Stomach (tissue), 9 donors: ENCODE results near the gene UBXN4. TPM values are rescaled to one million over a fixed set of nuclear protein-coding genes. Genes with fewer than 3 reads are reported as not detected.

Source experiments
- DNase-seq, 2 donors: peaks; one replicate each; pipeline versions ENCODE4 v3.0.0 to v3.0.0-alpha.2; 2013 to 2019
- H3K27ac ChIP-seq, 5 donors: fragments of 200-600 bp in 4 of 5; sonication (generic) in 4 of 5; one replicate each; pipeline ENCODE4 v1.5.1; 2013 to 2019; ENCODE audit warnings: mild to moderate bottlenecking in 1 of 5, moderate library complexity in 1 of 5
- H3K27me3 ChIP-seq, 3 donors: fragments of 200-600 bp; sonication (generic); one replicate each; pipeline ENCODE4 v1.5.1; 2017 to 2019; ENCODE audit warnings: mixed run types in 1 of 3
- H3K36me3 ChIP-seq, 4 donors: fragments of 200-600 bp; sonication (generic); 1 replicate in 3 of 4; 2 replicates in 1 of 4; pipeline ENCODE4 v1.5.1; 2016 to 2019
- H3K4me1 ChIP-seq, 4 donors: fragments of 200-600 bp; sonication (generic); one replicate each; pipeline ENCODE4 v1.5.1; 2016 to 2019
- H3K4me3 ChIP-seq, 4 donors: fragments of 200-600 bp; sonication (generic) in 3 of 4; one replicate each; pipeline ENCODE4 v1.5.1; 2016 to 2019; ENCODE audit warnings: mild to moderate bottlenecking in 1 of 4
- H3K9me3 ChIP-seq, 4 donors: fragments of 200-600 bp; sonication (generic); one replicate each; pipeline ENCODE4 v1.5.1; 2016 to 2019
- EP300 ChIP-seq: sonication (generic); formaldehyde crosslinking; IDR thresholded peaks from one replicate; pipeline ENCODE4 v1.6.1; 2017; ENCODE audit warnings: antibody characterized with exemption
- POLR2A ChIP-seq, 4 donors: fragments of 450-650 bp; IDR thresholded peaks; one replicate each; pipeline ENCODE4 v1.6.1; 2016; ENCODE audit warnings: antibody characterized with exemption in 4 of 4, control low read depth in 2 of 4, mild to moderate bottlenecking in 1 of 4, moderate library complexity in 1 of 4
- POLR2AphosphoS5 ChIP-seq, 3 donors: sonication (generic); formaldehyde crosslinking; IDR thresholded peaks; one replicate each; pipeline ENCODE4 v1.6.1; 2016; ENCODE audit warnings: antibody characterized with exemption in 3 of 3
- WGBS, 5 donors: extraction: QIAGEN DNeasy Blood & Tissue Kit in 3 of 5; methylation state at CpG; one replicate each; pipeline versions ENCODE4 v1.1.5 to v1.1.7; 2013 to 2018; 5-methylcytosine and 5-hydroxymethylcytosine counted together
- intact Hi-C: fragments of 100-400 bp; cut with DNase I; formaldehyde crosslinking; loops from one replicate; pipeline ENCODE4 v1.15.1; 2023; ENCODE audit warnings: low total_unique reads
- polyA plus RNA-seq, 3 donors: library from polyadenylated mRNA; stranded (reverse); fragments of 200-250 nt; gene quantifications; one replicate each; pipeline ENCODE4 v1.2.3, GENCODE V29; 2013
- total RNA-seq, 5 donors: library from RNA; depleted of rRNA; stranded (reverse); fragments of >200 nt; gene quantifications; one replicate each; pipeline versions ENCODE4 v1.1.0 to v1.2.3, GENCODE V29; 2014 to 2016
- TF ChIP-seq, protein P1 (sequence below), 7 experiments: fragments of 450-650 bp in 4 of 7; fragments of 200-600 bp in 3 of 7; sonication (generic) in 3 of 7; IDR thresholded peaks; one replicate each; pipeline ENCODE4 v1.5.1; 2016 to 2019; ENCODE audit warnings: antibody characterized with exemption in 7 of 7, control low read depth in 2 of 7, mild to moderate bottlenecking in 1 of 7
- donor health status: healthy with polysubstance abuse.
- donor health status: Bipolar disorder and iron deficiency.
- donor health status: healthy.

Gene UBXN4
- total and polyA plus RNA-seq, 8 donors = 18.8 to 296 (median 50.9) TPM

DNA sequence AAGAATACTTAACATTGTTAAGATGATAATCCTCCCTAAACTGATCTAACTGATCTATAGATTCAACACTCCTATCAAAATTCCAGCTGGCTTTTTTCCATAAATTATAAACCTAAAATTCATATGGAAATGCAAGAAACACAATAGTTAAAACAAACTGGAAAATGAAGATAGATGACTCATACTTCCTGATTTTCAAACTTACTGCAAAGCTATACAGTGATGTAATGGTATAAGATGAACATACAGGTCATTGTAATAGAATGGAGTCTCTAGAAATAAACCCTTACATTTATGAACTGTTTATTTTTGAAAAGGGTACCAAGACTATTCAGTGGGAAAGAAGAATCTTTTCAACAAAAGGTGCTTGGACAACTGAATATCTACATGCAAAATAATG, 32.3 kb downstream of the UBXN4 start:
- peaks cover 66 to 100% (median 100%) of the 10 kb centered on the region in 4 donors for H3K36me3 ChIP-seq
- H3K27ac ChIP-seq = no peak overlapping the region
- intact Hi-C loops = no loop called here
- H3K9me3 ChIP-seq = no peaks in the 10 kb centered on the region
- TF ChIP-seq EP300 = no peak
- TF ChIP-seq POLR2A (IDR thresholded peaks at IDR 0.05) = no peak
- TF ChIP-seq, protein P1, sequence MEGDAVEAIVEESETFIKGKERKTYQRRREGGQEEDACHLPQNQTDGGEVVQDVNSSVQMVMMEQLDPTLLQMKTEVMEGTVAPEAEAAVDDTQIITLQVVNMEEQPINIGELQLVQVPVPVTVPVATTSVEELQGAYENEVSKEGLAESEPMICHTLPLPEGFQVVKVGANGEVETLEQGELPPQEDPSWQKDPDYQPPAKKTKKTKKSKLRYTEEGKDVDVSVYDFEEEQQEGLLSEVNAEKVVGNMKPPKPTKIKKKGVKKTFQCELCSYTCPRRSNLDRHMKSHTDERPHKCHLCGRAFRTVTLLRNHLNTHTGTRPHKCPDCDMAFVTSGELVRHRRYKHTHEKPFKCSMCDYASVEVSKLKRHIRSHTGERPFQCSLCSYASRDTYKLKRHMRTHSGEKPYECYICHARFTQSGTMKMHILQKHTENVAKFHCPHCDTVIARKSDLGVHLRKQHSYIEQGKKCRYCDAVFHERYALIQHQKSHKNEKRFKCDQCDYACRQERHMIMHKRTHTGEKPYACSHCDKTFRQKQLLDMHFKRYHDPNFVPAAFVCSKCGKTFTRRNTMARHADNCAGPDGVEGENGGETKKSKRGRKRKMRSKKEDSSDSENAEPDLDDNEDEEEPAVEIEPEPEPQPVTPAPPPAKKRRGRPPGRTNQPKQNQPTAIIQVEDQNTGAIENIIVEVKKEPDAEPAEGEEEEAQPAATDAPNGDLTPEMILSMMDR (IDR thresholded peaks at IDR 0.05) = no peak
- no peak for TF ChIP-seq POLR2AphosphoS5 (IDR thresholded peaks at IDR 0.05)
- no peaks in the 10 kb centered on the region for H3K27me3 ChIP-seq
- H3K4me1 ChIP-seq = no peaks in the 10 kb centered on the region
- no peak overlapping the region for H3K4me3 ChIP-seq
- no peak for DNase-seq

DNA sequence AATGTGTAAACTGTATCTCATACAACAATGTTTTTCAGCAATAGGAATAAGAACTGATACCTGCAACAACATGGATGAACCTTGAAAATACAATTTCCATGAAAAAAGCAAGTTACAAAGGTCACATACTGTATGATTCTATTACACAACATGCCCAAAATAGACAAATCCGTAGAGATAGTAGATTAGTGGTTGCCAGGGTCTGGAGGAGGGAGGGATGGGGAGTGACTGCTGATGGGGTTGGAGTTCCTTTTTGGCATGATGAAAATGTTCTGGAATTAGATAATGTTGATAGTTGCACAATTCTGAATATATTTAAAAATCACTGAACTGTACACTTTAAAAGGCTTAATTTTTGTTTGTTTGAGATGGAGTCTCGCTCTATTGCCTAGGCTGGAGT, 33.8 kb downstream of the UBXN4 start:
- no peaks in the 10 kb centered on the region for H3K27me3 ChIP-seq
- no peak overlapping the region for H3K27ac ChIP-seq
- no peak for TF ChIP-seq POLR2AphosphoS5 (IDR thresholded peaks at IDR 0.05)
- TF ChIP-seq, protein P1 (IDR thresholded peaks at IDR 0.05) = no peak
- TF ChIP-seq EP300 = no peak
- no peak for TF ChIP-seq POLR2A (IDR thresholded peaks at IDR 0.05)
- H3K4me3 ChIP-seq = no peak overlapping the region
- no peak for DNase-seq
- H3K36me3 ChIP-seq = peaks cover 69 to 99% (median 98%) of the 10 kb centered on the region in 4 donors
- no peaks in the 10 kb centered on the region for H3K4me1 ChIP-seq
- no peaks in the 10 kb centered on the region for H3K9me3 ChIP-seq
- intact Hi-C loops = no loop called here
- WGBS, 5 donors = 40 to 52% (median 48%) methylated on average over 2 of the region's 2 CpGs

DNA sequence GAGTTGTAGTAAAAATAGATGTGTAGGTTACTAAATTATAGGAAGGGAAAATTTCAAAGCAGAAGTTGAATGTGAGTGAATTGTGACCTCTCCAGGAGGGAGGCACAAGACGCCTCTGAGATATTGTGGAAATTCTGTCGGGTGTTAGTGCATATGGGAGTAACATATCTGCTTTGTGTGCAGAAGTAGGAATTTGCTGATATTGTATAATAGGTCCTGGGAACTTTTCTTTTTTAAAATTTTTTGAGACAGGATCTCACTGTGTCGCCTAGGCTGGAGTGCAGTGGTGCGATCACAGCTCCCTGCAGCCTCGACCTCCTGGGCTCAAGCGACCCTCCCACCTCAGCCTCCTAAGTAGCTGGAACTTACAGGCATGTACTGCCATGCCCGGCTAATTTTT, 34.7 kb downstream of the UBXN4 start:
- H3K4me3 ChIP-seq = no peak overlapping the region
- H3K4me1 ChIP-seq = no peaks in the 10 kb centered on the region
- no peaks in the 10 kb centered on the region for H3K27me3 ChIP-seq
- intact Hi-C loops = no loop called here
- WGBS, 5 donors = 94 to 97% (median 97%) methylated on average over 7 of the region's 7 CpGs
- H3K9me3 ChIP-seq = no peaks in the 10 kb centered on the region
- H3K27ac ChIP-seq = no peak overlapping the region
- H3K36me3 ChIP-seq = peaks cover 67 to 99% (median 98%) of the 10 kb centered on the region in 4 donors
- TF ChIP-seq, protein P1 (IDR thresholded peaks at IDR 0.05) = no peak
- TF ChIP-seq EP300 = no peak
- TF ChIP-seq POLR2AphosphoS5 (IDR thresholded peaks at IDR 0.05) = no peak
- TF ChIP-seq POLR2A (IDR thresholded peaks at IDR 0.05) = no peak
- DNase-seq = no peak

DNA sequence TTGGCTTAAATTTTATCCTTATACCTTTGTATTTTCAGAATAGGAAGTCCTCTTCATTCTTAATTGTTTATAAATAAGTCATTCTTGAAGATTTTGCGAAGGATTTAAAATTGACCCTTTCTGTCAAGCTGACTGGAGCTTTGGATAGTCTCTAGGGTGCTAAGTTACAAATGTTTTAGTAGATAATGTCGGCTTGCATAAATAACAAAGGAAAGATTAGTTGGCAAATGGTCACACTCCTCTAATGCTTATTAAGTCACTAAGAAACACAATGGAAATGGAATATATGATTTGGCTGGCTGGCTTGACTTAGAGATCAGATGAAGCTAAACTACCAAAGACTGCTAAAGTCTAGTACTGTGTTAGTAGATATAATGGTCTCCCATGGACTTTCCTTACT, 40.6 kb downstream of the UBXN4 start:
- 62 to 79% (median 70%) methylated on average over 2 of the region's 2 CpGs for WGBS, 5 donors
- H3K4me3 ChIP-seq = no peak overlapping the region
- intact Hi-C loops = no loop called here
- no peaks in the 10 kb centered on the region for H3K27me3 ChIP-seq
- DNase-seq = no peak
- H3K27ac ChIP-seq = no peak overlapping the region
- no peaks in the 10 kb centered on the region for H3K4me1 ChIP-seq
- no peaks in the 10 kb centered on the region for H3K9me3 ChIP-seq
- TF ChIP-seq POLR2AphosphoS5 (IDR thresholded peaks at IDR 0.05) (no peak), EP300 (no peak), POLR2A (IDR thresholded peaks at IDR 0.05) (no peak)
- TF ChIP-seq, protein P1 (IDR thresholded peaks at IDR 0.05) = no peak
- H3K36me3 ChIP-seq = peaks cover 43 to 98% (median 96%) of the 10 kb centered on the region in 4 donors
